Stimulated activated CD8-positive, alpha-beta memory T cell treated with anti-CD3 and anti-CD28 coated beads, Interleukin-15, amount 100 ng/mL, for 24 hours (primary cell): ENCODE measurements around the gene TMEM266.

Source experiments
- DNase-seq: peaks from one replicate; pipeline ENCODE4 v3.0.0-alpha.2; 2020; ENCODE audit warnings: low read depth

Gene TMEM266

GRCh38 chr15:76251717-76252116, 191.9 kb downstream of the TMEM266 start:
- no peak for DNase-seq

- no peak for DNase-seq
Measured at GRCh38 chr15:76252249-76252648, 192.5 kb downstream of the TMEM266 start.

GRCh38 chr15:76253691-76254473, 194.1 kb downstream of the TMEM266 start:
- no peak for DNase-seq
